DOHH2 (cell line): ENCODE results near the gene WNT2.

Source experiments
- H3F3A ChIP-seq: fragments of 200-600 bp; sonication (generic), shearing (Covaris generic); 2 replicates; pipeline ENCODE4 v1.6.0; 2016; ENCODE audit warnings: antibody characterized with exemption, mild to moderate bottlenecking; ENCODE audit not compliant: control insufficient read depth, insufficient read depth
- H3K27ac ChIP-seq: fragments of 200-600 bp; sonication (generic); 2 replicates; pipeline ENCODE4 v1.5.1; 2014; ENCODE audit warnings: low read depth, mild to moderate bottlenecking, low read length, moderate library complexity
- H3K27me3 ChIP-seq: fragments of 200-600 bp; sonication (generic); 2 replicates; pipeline ENCODE4 v1.6.1; 2014; ENCODE audit warnings: mild to moderate bottlenecking, low read length, mixed read lengths; ENCODE audit not compliant: control insufficient read depth
- H3K36me3 ChIP-seq: fragments of 200-600 bp; sonication (generic); 2 replicates; pipeline ENCODE4 v1.6.1; 2014; ENCODE audit warnings: mild to moderate bottlenecking, low read length, moderate library complexity, mixed read lengths; ENCODE audit not compliant: control insufficient read depth
- H3K4me1 ChIP-seq: fragments of 200-600 bp; sonication (generic); 2 replicates; pipeline ENCODE4 v1.6.1; 2014; ENCODE audit warnings: mild to moderate bottlenecking, low read length, mixed read lengths; ENCODE audit not compliant: control insufficient read depth
- H3K4me2 ChIP-seq: fragments of 200-600 bp; sonication (generic); 2 replicates; pipeline ENCODE4 v1.6.0; 2014; ENCODE audit warnings: mild to moderate bottlenecking, low read length, moderate library complexity
- H3K4me3 ChIP-seq: fragments of 200-600 bp; sonication (generic); 2 replicates; pipeline ENCODE4 v1.5.1; 2014; ENCODE audit warnings: mild to moderate bottlenecking, low read length, mixed read lengths
- H3K79me2 ChIP-seq: fragments of 200-600 bp; sonication (generic); 2 replicates; pipeline ENCODE4 v1.6.1; 2014; ENCODE audit warnings: mild to moderate bottlenecking, low read length, mixed read lengths; ENCODE audit not compliant: control insufficient read depth
- H3K9me2 ChIP-seq: fragments of 200-600 bp; sonication (generic); replicated peaks from 2 replicates; pipeline ENCODE4 v1.6.1; 2014; ENCODE audit warnings: mild to moderate bottlenecking, low read length, mixed read lengths; ENCODE audit not compliant: control insufficient read depth
- H3K9me3 ChIP-seq: fragments of 200-600 bp; sonication (generic); 2 replicates; pipeline ENCODE4 v1.6.1; 2014; ENCODE audit warnings: antibody characterized with exemption, low read length, mixed read lengths; ENCODE audit not compliant: control insufficient read depth, insufficient read depth
- H4K20me1 ChIP-seq: fragments of 200-600 bp; sonication (generic); 2 replicates; pipeline ENCODE4 v1.6.0; 2014; ENCODE audit warnings: low read depth, mild to moderate bottlenecking, antibody characterized with exemption, low read length, moderate library complexity; ENCODE audit not compliant: control insufficient read depth, insufficient read depth
- CTCF ChIP-seq: fragments of 200-600 bp; sonication (generic); IDR thresholded peaks from one replicate; pipeline ENCODE4 v1.5.1; 2014; ENCODE audit warnings: antibody characterized with exemption, mild to moderate bottlenecking, low read depth, low read length; ENCODE audit not compliant: poor library complexity, severe bottlenecking
- EZH2phosphoT487 ChIP-seq: fragments of 200-600 bp; sonication (generic); IDR thresholded peaks from 2 replicates; pipeline ENCODE4 v1.6.1; 2017; ENCODE audit warnings: borderline replicate concordance, mild to moderate bottlenecking, antibody characterized with exemption, low read length, moderate library complexity, mixed read lengths

The WNT2 gene

GRCh38 chr7:117296066-117296465 lies 26.8 kb downstream of the WNT2 start:
- H3K4me1 ChIP-seq: no peaks in the 10 kb centered on the region
- TF ChIP-seq EZH2phosphoT487 (no peak), CTCF (no peak)

GRCh38 chr7:117285826-117286225 lies 37.0 kb downstream of the WNT2 start:
- TF ChIP-seq EZH2phosphoT487 (no peak), CTCF (no peak)
- Histone ChIP-seq H3K9me2 (no peaks in the 10 kb centered on the region), H3F3A (no peaks in the 10 kb centered on the region), H3K4me1 (no peaks in the 10 kb centered on the region), H3K36me3 (no peaks in the 10 kb centered on the region), H3K9me3 (no peaks in the 10 kb centered on the region), H3K27ac (no peak overlapping the region), H4K20me1 (no peaks in the 10 kb centered on the region), H3K4me3 (no peak overlapping the region), H3K4me2 (no peak overlapping the region), H3K27me3 (0 out of 2 replicates have a peak, but pooled peaks cover 3% of the 10 kb centered on the region), H3K79me2 (no peaks in the 10 kb centered on the region)

More at GRCh38 chr7:117296066-117296465, 26.8 kb downstream of the WNT2 start:
- H3K36me3 ChIP-seq: no peaks in the 10 kb centered on the region
- H3K27ac ChIP-seq: no peak overlapping the region
- H3K9me2 ChIP-seq: no peaks in the 10 kb centered on the region
- H4K20me1 ChIP-seq: no peaks in the 10 kb centered on the region
- H3K4me2 ChIP-seq: no peak overlapping the region
- H3K27me3 ChIP-seq: no peaks in the 10 kb centered on the region
- no peaks in the 10 kb centered on the region for H3F3A ChIP-seq
- no peaks in the 10 kb centered on the region for H3K9me3 ChIP-seq
- no peaks in the 10 kb centered on the region for H3K79me2 ChIP-seq
- no peak overlapping the region for H3K4me3 ChIP-seq

- Histone ChIP-seq H3K36me3 (no peaks in the 10 kb centered on the region), H3K79me2 (no peaks in the 10 kb centered on the region), H3K4me3 (no peak overlapping the region), H4K20me1 (no peaks in the 10 kb centered on the region), H3K27ac (no peak overlapping the region), H3K9me3 (no peaks in the 10 kb centered on the region), H3K4me1 (no peaks in the 10 kb centered on the region), H3K27me3 (no peaks in the 10 kb centered on the region), H3K4me2 (no peak overlapping the region), H3K9me2 (no peaks in the 10 kb centered on the region), H3F3A (no peaks in the 10 kb centered on the region)
- no peak for TF ChIP-seq CTCF
- TF ChIP-seq EZH2phosphoT487: no peak
Measured at GRCh38 chr7:117284692-117285091, 38.2 kb downstream of the WNT2 start.

GRCh38 chr7:117283779-117284178 lies 39.1 kb downstream of the WNT2 start:
- H3K4me1 ChIP-seq: no peaks in the 10 kb centered on the region
- H4K20me1 ChIP-seq: no peaks in the 10 kb centered on the region
- TF ChIP-seq EZH2phosphoT487: no peak
- TF ChIP-seq CTCF: no peak
- H3K36me3 ChIP-seq: no peaks in the 10 kb centered on the region
- H3K9me2 ChIP-seq: no peaks in the 10 kb centered on the region
- no peaks in the 10 kb centered on the region for H3K9me3 ChIP-seq
- H3F3A ChIP-seq: no peaks in the 10 kb centered on the region
- H3K27me3 ChIP-seq: no peaks in the 10 kb centered on the region
- no peaks in the 10 kb centered on the region for H3K79me2 ChIP-seq
- H3K27ac ChIP-seq: no peak overlapping the region
- no peak overlapping the region for H3K4me2 ChIP-seq
- no peak overlapping the region for H3K4me3 ChIP-seq
